COLO829 (cell line): ENCODE results near the gene ZFYVE16.
A peak's percentile ranks its signal among the peaks of the same experiment; 100 is the strongest.
"Not testable (repeated sequence)": the region's sequence is repeated elsewhere in the genome, so short reads cannot be mapped to it uniquely, and the experiment has no call there.

Experiments used
- DNase-seq: peaks from one replicate; pipeline ENCODE4 v3.0.0; 2012; ENCODE audit warnings: low spot score

ZFYVE16 gene

DNA sequence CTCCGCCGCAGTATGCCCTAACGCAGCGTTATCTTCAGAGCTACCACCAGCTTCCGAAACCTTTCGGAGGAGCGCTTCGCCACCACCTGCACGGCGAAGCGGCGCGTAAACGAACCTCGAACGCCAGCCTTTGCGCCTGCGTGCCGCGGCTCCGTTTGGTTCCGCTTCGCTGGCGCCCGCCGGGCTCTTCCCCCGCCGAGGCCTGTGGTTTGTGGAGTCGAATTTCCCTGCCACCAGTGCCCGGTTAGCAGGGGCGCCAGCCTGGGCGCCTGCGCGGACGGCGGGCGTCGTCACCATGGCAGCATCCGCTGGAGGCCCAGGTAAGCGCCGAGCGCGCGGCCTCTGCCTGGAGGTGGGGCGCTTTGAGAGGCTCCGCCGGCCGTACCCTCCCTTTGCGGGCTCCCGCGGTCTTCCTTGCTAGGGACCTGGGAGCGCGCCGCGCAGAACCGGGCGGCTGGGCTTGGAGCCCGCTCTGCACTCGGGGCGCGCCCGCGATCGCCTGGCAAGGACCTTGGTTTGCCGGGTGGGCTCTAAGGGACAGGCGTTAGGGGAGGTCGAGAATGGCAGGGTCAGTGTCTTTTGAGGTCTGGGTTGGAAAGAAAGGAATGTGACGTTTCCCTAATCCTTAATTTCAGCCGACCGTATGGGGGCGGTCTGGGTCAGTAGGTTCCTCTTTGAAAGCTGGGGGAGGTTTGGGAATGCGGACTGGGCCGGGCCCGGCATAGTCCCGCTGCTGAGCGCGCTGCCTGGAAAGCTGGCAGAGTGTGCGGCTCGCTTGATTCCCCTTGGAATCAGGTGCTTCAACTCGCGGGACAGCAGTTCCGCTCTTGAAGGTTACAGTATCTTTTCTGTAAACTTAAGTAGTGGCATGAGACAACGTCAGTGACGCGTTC lies 80.2 kb downstream of the ZFYVE16 start, which contains the start of gene FAM151B:
Gene FAM151B, plus strand, starts transcription at position 272 of the 893 bp plus-strand sequence. Its CDS starts 24 bp downstream, at position 296.
- DNase-seq = peak; percentile 62

DNA sequence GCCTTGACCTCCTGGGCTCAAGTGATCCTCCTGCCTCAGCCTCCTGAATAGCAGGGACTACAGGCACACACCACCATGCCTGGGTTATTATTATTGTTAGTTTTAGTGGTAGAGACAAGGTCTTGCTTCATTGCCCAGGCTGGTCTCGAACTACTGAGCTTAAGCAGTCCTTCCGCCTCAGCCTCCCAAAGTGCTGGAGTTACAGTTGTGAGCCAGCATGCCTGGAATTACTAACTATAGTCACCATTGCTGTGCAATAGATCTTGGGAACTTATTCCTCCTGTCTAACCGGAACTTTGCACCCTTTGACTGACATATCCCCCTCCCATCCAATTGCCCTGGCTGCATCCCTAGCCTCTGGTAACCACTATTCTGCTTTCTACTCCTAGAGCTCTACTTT lies 83.4 kb downstream of the ZFYVE16 start:
- no peak for DNase-seq

DNA sequence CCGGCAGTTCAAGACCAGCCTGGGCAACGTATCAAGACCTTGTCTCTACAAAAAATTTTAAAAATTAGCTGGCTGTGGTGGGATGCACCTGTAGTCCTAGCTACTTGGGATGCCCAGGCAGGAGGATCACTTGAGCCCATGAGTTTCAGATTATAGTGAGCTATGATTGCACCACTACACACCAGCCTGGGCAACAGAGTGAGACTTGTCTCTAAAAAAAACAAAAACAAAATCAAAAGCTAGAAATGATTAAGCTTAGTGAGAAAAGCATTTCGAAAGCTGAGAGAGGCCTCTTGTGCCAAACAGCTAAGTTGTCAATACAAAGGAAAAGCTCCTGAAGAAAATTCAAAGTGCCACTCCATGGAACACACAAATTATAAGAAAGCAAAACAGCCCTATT lies 84.9 kb downstream of the ZFYVE16 start:
- no peak for DNase-seq

DNA sequence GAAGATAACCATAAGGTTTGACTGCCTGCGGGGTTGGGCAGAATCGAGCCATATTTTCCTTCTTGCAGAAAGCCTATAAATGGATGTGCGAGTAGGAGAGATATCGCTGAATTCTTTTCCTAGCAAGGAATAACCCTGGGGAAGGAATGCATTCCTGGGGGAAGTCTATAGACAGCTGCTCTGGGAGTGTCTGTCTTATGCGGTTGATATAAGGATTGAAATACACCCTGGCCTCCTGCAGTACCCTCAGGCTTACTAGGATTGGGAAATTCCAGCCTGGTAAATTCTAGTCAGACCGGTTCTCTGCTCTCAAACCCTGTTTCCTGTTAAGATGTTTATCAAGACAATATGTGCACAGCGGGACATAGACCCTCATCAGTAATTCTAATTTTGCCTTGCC lies 85.6 kb downstream of the ZFYVE16 start:
- DNase-seq = not testable (repeated sequence)

DNA sequence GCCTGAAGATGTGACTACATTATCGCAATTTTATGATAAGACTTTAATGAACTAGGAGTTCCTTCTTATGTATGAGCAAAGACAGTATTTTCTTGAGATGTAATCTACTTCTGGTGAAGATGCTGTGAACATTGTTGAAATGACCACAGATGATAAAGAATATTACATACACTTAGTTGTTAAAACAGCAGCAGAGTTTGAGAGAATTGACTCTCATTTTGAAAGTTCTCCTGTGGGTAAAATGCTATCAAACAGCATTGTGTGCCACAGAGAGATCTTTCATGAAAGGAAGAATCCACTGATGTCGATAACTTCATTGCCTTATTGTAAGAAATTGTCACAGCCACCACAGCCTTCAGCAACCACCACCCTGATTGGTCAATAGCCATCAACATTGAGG lies 88.0 kb downstream of the ZFYVE16 start:
- DNase-seq = no peak

DNA sequence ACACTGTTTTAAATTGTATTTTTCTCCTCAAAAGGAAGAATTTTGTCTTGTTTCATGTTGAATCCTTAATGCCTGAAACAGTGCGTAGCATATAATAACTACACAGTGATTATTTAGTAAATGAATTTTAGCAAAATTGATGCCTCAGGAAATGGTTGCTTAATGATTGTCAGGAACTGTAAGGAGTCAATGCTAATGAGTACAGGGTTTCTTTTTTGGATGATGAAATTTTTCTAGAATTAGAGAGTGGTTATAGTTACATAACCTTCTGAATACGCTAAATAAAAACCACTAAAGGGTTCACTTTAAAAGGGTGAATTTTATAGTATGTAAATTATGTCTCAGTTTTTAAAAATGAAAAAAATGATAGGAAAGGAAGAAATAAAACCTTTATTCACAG lies 94.9 kb downstream of the ZFYVE16 start:
- DNase-seq = no peak

DNA sequence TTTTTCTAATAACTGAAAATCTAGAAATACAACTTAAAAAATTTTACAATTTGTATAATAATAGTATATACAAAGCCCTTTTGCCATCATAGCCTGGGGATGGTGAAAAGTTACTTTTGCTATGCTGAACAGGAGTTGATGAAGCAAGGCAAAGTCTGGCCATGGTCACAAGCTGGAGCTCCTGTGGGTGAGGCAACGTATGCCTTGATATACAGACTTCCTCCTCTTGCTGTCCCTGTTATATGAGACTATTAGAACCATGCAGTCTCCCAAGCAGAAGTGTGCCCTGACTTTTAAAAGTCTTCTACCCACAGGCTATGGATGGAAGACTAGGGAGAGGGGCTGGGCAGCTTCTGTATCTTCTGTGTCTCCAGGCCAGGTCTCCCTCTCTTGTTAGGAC lies 95.8 kb downstream of the ZFYVE16 start:
- no peak for DNase-seq

DNA sequence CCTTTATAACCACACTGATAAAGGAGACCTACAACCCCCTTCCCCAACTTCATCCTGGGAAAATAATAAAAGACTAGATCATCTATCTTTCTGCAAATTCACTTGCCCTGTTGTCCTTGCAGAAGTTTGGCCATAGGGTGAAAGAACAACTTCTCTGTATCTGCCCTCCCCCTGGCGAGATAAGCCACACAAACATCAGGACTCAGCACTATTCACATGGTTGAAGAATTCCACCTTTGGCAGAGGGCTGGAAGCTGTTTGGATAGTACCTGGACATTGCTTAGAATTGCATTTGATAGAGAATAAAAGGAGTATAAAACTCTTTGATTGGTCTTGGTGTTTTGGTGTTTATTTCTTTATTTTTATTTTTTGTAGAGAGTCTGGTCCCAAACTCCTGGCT lies 97.0 kb downstream of the ZFYVE16 start:
- DNase-seq = no peak

DNA sequence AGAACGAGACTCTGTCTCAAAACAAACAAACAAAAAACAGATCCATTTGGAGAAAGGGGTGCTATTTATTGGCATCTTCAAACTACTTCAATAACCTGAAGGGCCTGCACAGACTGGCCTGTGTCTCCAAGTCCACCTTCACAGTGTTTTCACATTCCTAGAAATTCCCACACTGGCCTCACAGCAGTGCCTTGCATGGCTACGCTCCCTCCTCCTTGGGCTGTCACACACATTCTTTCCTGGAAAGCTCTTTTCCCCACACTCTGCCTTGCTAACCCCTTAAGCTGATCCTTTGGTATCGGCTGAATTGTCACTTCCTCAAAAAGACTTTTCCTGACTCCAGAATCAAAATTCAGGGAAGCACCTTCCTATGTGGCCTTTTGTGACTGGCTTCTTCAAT lies 99.8 kb downstream of the ZFYVE16 start:
- no peak for DNase-seq

DNA sequence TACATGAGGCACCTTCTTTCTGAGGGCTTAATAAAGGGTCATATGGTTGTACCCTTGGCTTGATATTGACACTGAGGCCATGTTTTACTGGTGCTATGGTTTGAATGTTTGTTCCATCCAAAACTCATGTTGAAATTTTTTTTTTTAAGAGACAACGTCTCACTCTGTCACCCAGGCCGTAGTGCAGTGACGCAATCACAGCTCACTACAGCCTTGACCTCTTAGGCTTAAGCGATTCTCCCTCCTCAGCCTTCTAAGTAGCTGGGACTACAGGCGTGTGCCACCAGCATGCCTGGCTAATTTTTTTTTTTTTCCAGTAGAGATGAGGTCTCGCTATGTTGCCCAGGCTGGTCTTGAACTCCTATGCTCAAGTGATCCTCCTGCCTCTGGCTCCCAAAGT lies 101.0 kb downstream of the ZFYVE16 start:
- no peak for DNase-seq

DNA sequence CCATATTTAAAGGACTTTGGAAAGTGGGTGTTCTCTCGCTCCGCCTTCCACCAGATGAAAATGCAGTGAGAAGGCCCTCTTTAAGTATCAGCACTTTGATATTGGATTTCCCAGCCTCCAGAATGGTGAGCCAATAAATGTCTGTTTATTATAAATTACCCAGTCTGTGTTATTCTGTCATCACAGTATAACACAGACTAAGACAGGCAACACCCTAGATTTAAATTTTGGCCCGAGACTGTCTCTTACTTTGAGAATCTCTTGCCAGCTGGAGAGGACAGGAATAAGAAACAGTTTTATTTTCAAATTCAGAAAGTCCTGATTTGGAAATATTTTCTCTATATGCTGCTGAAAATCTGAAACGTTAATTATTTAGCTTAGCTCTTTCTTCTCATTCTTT lies 101.5 kb downstream of the ZFYVE16 start:
- no peak for DNase-seq

DNA sequence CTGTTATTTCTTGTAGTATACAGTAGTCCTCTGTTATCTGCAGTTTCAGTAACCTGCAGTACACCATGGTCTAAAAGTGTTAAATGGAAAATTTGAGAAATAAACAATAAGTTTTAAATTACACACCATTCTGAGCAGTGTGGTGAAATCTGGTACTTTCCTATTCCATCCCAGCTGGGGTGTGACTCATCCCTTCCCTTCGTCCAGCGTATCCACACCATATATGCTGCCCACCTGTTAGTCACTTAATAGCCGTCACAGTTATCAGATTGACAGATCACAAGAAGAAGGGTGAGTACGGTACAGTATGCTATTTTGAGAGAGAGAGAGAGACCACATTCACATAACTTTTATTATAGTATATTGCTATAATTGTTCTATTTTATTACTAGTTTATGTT lies 109.0 kb downstream of the ZFYVE16 start:
- peak; percentile 9 for DNase-seq
